ENCODE measurements around the gene IRGQ. TPM values are rescaled to one million over a fixed set of nuclear protein-coding genes. Genes with fewer than 3 reads are reported as not detected.

Gene IRGQ
- total RNA-seq, 1 experiment from 2014 or later = 24.1 TPM

- Histone ChIP-seq H3K14ac (ENCODE audit: insufficient read depth, low read length) (peak overlapping the region; percentile 39; the same call in 1 of the 2 replicates), H2BK12ac (ENCODE audit: insufficient read length, low read depth, low read length) (no peak overlapping the region), H4K5ac (ENCODE audit: insufficient read length, low read depth, low read length) (no peak overlapping the region), H2BK15ac (ENCODE audit: low read depth, low read length) (no peak overlapping the region), H2AK5ac (ENCODE audit: insufficient read length, low read length) (no peak overlapping the region), H2AFZ (ENCODE audit: low read length) (no peak overlapping the region), H4K91ac (ENCODE audit: insufficient read length, low read depth, low read length) (no peak overlapping the region), H4K8ac (replicated peaks; ENCODE audit: insufficient read length, low read depth, low read length) (no peak overlapping the region), H3K23me2 (ENCODE audit: insufficient read length, low read depth, low read length, poor library complexity, severe bottlenecking) (peaks cover 21% of the 10 kb centered on the region), H3K18ac (ENCODE audit: insufficient read length, low read depth, low read length) (peak overlapping the region; percentile 33), H3K4me2 (ENCODE audit: insufficient read depth, insufficient read length, low read length) (peak overlapping the region; percentile 63), H3K4me1 (ENCODE audit: insufficient read depth, low read length) (peaks cover 3% of the 10 kb centered on the region; the same call in 1 of the 2 replicates), H3K4ac (ENCODE audit: low read depth, low read length) (no peak overlapping the region), H3K56ac (ENCODE audit: insufficient read length, low read depth, low read length) (no peak overlapping the region), H3K27me3 (ENCODE audit: insufficient read depth, low read length) (peaks cover 13% of the 10 kb centered on the region; the same call in 1 of the 2 replicates), H3K9me3 (ENCODE audit: control insufficient read depth, low read depth, low read length) (no peaks in the 10 kb centered on the region), H4K20me1 (ENCODE audit: control insufficient read depth, insufficient read depth, insufficient read length) (no peaks in the 10 kb centered on the region), H2BK5ac (ENCODE audit: insufficient read length, low read length) (no peak overlapping the region), H3K79me1 (ENCODE audit: insufficient read depth, low read depth, low read length, poor library complexity, severe bottlenecking) (no peaks in the 10 kb centered on the region), H3T11ph (ENCODE audit: low read length) (no peak overlapping the region), H3K79me2 (ENCODE audit: insufficient read depth, low read length) (no peaks in the 10 kb centered on the region), H3K27ac (ENCODE audit: insufficient read length, low read depth, low read length) (no peak overlapping the region), H3K9ac (ENCODE audit: extremely low read depth, insufficient read length, low read length) (no peak overlapping the region), H2BK20ac (ENCODE audit: low read depth, low read length, poor library complexity, severe bottlenecking) (no peak overlapping the region), H2BK120ac (ENCODE audit: low read depth, low read length, poor library complexity, severe bottlenecking) (no peak overlapping the region), H3K23ac (ENCODE audit: insufficient read length, low read depth, low read length) (no peak overlapping the region)
- Mint-ChIP-seq H3K27ac (peak overlapping the region; percentile 74 to 94 (median 91); a peak in 5 of 7 replicates), H3K9me3 (peaks cover 0 to 2% of the 10 kb centered on the region in 2 experiments; a peak in 1 of 5 replicates), H3K36me3 (ENCODE audit: insufficient read depth in 1 of 3, low read depth in 3 of 3) (peaks cover 0 to 5% (median 0%) of the 10 kb centered on the region in 3 experiments; a peak in 2 of 7 replicates), H3K27me3 (ENCODE audit: low read depth) (peaks cover 64% of the 10 kb centered on the region), H3K4me3 (peak overlapping the region; percentile 61 to 88), H3K4me1 (peaks cover 18 to 33% of the 10 kb centered on the region in 2 experiments)
- DNase-seq = peak; percentile 64
- TF ChIP-seq CTCF (conservative IDR thresholded peaks at IDR 0.05) = no peak
- no CpG with 5 or more reads among the region's 17 CpGs for WGBS (ENCODE audit: extremely low coverage, insufficient read length, low lambda C conversion rate)
Measured at GRCh38 chr19:43634872-43635560, 39.1 kb upstream of the IRGQ start.
